ENCODE results near the gene MRPL36.

- peak; percentile 78 to 79 for TF ChIP-seq CTCF (conservative IDR thresholded peaks at IDR 0.05; ENCODE audit: low read depth in 2 of 2)
- TF ChIP-seq REST (IDR thresholded peaks at IDR 0.05; ENCODE audit: unreplicated experiment) = no peak
- TF ChIP-seq POLR2AphosphoS5 (IDR thresholded peaks at IDR 0.05; ENCODE audit: low read depth) = no peak
- no peak for TF ChIP-seq EZH2 (IDR thresholded peaks at IDR 0.05; ENCODE audit: low read depth, unreplicated experiment)
- TF ChIP-seq CREB1 (CRISPR knock-in tag; IDR thresholded peaks at IDR 0.05; ENCODE audit: low read depth) = no peak
- TF ChIP-seq NANOG (IDR thresholded peaks at IDR 0.05; ENCODE audit: borderline replicate concordance) = no peak
These were observed 36.1 kb downstream of the MRPL36 start for GRCh38 chr5:1763548-1763911.

Data from GM23338 (cell line).